Measurements from ENCODE around the gene G6PC2.
"Not testable (repeated sequence)": the region's sequence is repeated elsewhere in the genome, so short reads cannot be mapped to it uniquely, and the experiment has no call there.

G6PC2 gene

GRCh38 chr2:168904358-168904757 is 3.3 kb downstream of the G6PC2 start:
- DNase-seq (ENCODE audit: extremely low read depth in 1 of 2, low read depth in 1 of 2): no peak

- DNase-seq (ENCODE audit: extremely low read depth in 1 of 2, low read depth in 1 of 2): no peak
Observed at GRCh38 chr2:168907940-168908662, 7.0 kb downstream of the G6PC2 start.

- no peak for DNase-seq (ENCODE audit: extremely low read depth in 1 of 2, low read depth in 1 of 2)
Observed at GRCh38 chr2:168910330-168910729, 9.2 kb downstream of the G6PC2 start.

- DNase-seq (ENCODE audit: extremely low read depth in 1 of 2, low read depth in 1 of 2): no peak
Observed at GRCh38 chr2:168912466-168912865, 11.4 kb downstream of the G6PC2 start.

DNA sequence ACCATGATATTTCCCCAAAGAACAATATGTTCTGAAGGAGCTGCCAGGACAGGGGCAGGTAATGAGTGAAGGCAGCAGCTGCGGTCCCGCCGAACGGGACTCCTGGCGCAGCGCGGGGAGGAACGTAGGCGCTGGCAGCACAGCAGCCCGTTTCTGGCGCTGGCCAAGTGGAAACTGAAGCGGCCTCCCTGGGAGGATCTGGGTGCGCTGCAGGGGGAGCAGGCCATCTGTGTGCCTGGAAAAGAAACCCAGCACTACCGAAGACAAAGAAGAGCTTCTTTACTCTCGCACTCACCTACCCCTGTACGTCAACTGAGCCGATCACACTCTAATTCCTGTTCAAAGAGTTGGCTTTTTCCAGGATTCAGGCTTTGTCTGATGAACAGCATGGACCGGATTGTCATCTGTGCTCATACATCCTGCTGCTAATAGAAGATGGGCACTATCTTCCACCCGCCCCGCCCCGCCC is 11.8 kb downstream of the G6PC2 start:
- DNase-seq (ENCODE audit: extremely low read depth in 1 of 2, low read depth in 1 of 2): no peak

DNA sequence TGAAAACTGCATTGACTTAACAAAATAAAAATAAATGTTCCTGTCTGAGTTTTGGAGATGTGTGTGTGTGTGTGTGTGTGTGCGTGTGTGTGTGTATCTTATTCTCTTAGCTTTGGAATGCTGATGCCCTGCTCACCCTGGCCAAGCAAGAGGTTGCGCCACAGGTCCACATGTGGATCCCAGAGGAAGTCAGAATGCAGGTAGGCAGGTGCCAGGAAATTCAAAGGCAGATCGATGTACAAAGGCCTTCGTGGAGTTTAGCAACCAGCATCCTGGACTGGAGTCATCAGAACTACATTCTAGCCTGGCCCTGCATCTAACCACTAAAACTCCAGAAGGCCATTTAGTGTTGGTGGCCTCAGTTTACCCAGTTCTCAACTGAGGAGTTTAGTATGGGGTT is 12.4 kb downstream of the G6PC2 start:
- no peak for DNase-seq (ENCODE audit: extremely low read depth in 1 of 2, low read depth in 1 of 2)

DNA sequence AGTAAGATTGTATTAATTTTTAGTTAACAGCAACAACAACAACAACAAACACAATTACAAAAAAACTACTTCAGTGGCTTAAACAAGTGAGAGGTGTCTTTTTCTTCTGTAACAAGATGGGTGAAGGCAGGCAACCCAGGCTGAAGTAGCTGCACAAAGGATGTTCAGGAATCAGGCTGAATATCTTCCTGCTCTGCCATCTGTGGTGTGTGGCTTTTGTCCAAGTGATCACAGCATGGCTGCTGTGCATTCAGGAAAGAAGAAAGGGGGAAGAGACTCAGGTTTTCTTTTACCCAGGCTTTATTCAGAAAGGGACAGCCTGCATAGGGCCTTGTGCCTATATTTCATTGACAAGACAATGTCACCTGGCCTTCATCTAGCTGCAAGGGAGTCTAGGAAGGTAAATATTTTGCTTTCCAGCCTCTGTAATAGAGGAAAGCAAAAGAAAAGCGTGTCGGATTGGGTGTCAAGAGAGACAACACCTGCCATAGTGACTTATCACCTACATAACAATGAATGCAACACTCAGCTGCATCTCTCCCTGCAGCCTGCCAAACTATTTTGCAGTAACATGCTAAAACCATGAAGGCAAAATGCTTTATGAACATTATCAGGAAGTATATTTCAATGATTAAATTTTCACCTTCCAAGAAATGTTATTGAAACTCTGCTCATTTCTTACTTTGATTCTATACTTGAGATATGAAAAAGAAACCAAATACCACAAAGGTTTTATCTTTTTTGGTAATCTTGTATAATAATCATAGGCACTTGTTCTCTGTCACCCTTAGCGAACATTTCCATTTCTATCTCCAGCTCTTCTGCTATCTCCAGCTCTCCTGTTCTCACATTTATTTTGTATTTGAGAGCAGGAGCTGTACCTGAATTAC is 14.6 kb downstream of the G6PC2 start:
- no peak for DNase-seq (ENCODE audit: extremely low read depth in 1 of 2, low read depth in 1 of 2)

DNA sequence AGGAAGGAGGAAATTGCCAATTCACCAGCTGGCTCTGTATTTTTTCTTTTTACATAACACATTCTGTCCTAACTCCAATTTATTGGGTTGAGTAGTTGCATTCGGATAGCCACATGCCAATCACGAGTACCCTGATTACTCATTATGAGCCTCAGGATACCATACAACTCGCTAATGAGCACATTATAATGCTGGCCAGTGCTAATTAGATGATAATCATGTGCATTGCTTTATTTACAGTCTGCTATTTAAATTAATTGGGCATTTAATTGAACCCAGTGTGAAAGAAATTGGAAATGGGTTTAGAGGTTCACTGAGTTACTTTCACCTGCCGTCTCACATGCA is 15.2 kb downstream of the G6PC2 start:
- DNase-seq (ENCODE audit: extremely low read depth in 1 of 2, low read depth in 1 of 2): no peak

- DNase-seq (ENCODE audit: extremely low read depth in 1 of 2, low read depth in 1 of 2): no peak
Observed at GRCh38 chr2:168920504-168921157, 19.5 kb downstream of the G6PC2 start.

- DNase-seq (ENCODE audit: extremely low read depth in 1 of 2, low read depth in 1 of 2): no peak
Observed at GRCh38 chr2:168926621-168927386, 25.7 kb downstream of the G6PC2 start.

GRCh38 chr2:168928113-168928831 is 27.2 kb downstream of the G6PC2 start:
- DNase-seq (ENCODE audit: extremely low read depth in 1 of 2, low read depth in 1 of 2): no peak

DNA sequence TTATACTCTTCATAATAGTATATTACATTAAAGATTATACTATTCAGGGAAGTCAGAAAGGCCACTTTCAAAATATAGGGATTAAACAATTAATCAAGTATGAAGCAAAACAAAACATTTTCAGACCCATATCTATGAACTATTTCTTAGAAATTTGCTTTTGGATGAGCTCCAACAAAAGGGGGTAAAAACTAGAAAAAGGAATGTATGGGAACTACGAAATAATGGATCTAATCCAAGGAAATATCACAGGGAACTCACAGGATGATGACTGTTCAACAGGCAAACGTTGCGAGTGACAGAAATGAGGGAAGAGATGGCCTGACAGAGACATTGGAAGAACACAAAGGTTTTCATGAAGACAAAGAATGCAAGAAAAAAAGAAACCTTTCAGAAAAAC is 27.9 kb downstream of the G6PC2 start:
- DNase-seq (ENCODE audit: extremely low read depth in 1 of 2, low read depth in 1 of 2): no peak

- no peak for DNase-seq (ENCODE audit: extremely low read depth in 1 of 2, low read depth in 1 of 2)
Observed at GRCh38 chr2:168930242-168930641, 29.2 kb downstream of the G6PC2 start.

GRCh38 chr2:168932174-168932573 is 31.1 kb downstream of the G6PC2 start:
- DNase-seq (ENCODE audit: extremely low read depth in 1 of 2, low read depth in 1 of 2): not testable (repeated sequence)

DNA sequence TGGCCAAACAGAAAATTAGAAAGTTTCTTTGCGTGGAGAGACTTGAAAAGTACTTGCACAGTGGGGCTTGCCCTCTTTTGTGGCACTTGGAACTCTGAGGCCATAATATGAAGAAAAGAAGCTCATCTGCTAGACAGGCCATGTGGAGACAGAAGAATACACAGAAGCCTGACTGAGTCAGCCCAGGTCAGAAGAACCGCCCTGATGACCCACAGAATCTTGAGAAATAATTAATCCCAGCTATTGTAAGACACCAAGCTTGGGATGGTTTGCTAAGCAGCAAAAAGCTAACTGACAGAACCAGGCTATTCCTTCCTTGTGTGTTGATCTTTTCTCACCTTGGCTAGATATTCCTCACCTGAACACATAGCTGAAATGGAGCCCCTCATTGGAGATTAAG is 33.7 kb downstream of the G6PC2 start:
- no peak for DNase-seq (ENCODE audit: extremely low read depth in 1 of 2, low read depth in 1 of 2)

GRCh38 chr2:168935810-168936581 is 34.9 kb downstream of the G6PC2 start:
- no peak for DNase-seq (ENCODE audit: extremely low read depth in 1 of 2, low read depth in 1 of 2)

DNA sequence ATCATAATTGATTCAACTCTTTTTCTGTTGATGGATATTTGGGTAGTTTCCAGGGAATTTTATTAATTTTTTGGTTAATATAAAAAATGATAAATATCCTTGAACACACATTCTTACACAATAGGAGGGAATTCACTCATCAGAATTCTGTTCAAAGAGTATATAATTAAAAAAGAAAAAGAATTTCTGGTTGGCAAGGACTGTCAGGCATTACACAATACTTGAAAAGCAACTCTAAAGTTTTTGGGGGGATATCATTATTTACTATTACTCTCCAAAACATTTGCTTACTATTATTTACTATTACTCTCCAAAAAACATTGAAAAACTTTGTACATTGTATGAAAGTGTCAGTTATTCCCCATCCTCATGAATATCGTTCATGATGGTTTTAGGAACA is 38.0 kb downstream of the G6PC2 start:
- DNase-seq (ENCODE audit: extremely low read depth in 1 of 2, low read depth in 1 of 2): no peak

GRCh38 chr2:168939918-168940317 is 38.8 kb downstream of the G6PC2 start:
- no peak for DNase-seq (ENCODE audit: extremely low read depth in 1 of 2, low read depth in 1 of 2)

GRCh38 chr2:168941297-168941696 is 40.2 kb downstream of the G6PC2 start:
- no peak for DNase-seq (ENCODE audit: extremely low read depth in 1 of 2, low read depth in 1 of 2)

DNA sequence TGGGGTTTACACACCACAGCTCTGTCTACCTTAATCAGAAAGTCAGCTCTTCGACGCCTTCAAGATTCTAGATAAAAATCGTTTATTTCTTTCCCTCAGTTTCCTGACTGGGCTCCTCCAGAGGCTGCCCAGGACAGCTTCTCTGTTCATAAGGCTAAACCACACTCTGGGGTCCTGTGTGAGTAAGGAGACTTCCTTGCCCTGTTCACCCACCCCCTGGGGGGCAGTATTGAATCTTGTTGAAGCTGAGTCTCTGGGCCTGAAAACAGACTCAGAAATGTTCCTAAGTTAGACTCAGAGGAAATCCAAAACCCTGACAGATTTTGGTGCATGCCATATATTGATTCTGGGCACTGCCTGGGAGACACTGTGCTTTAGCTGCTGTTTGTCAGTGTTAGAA is 43.0 kb downstream of the G6PC2 start:
- no peak for DNase-seq (ENCODE audit: extremely low read depth in 1 of 2, low read depth in 1 of 2)

All from stimulated activated CD8-positive, alpha-beta memory T cell treated with anti-CD3 and anti-CD28 coated beads, Interleukin-7, amount 100 ng/mL, for 48 hours (primary cell).